HEK293 (cell line): ENCODE data around the gene ADD2.

ENCODE experiments used
- CTCF ChIA-PET: fragments of 350-600 bp; formaldehyde crosslinking; extraction: SDS; loops from one replicate; lab custom pipeline; 2021; ENCODE audit warnings: antibody characterized with exemption; lab: Yijun Ruan, JAX
- POLR2A ChIA-PET: fragments of 300-600 bp; formaldehyde crosslinking; extraction: SDS; loops from one replicate; lab custom pipeline; 2020; ENCODE audit warnings: antibody characterized with exemption, inconsistent platforms; lab: Yijun Ruan, JAX
- H3K27ac ChIP-seq: fragments of 200-500 bp; sonication (Bioruptor generic); 2 replicates; pipeline ENCODE4 v1.5.1; 2014; ENCODE audit warnings: low read depth, low read length, control low read depth, inconsistent platforms; ENCODE audit errors: extremely low read depth
- H3K36me3 ChIP-seq, 2 experiments: fragments of 200-500 bp in 1 of 2; sonication (Bioruptor generic) in 1 of 2; 1 replicate in 1 of 2; 2 replicates in 1 of 2; pipeline ENCODE4 v1.5.1; 2014 to 2017; ENCODE audit warnings: inconsistent platforms in 2 of 2, low read length in 2 of 2; ENCODE audit not compliant: control insufficient read depth in 2 of 2, insufficient read depth in 1 of 2
- H3K4me1 ChIP-seq: fragments of 200-500 bp; sonication (Bioruptor generic); 2 replicates; pipeline ENCODE4 v1.5.1; 2014; ENCODE audit warnings: mild to moderate bottlenecking, low read length, inconsistent platforms; ENCODE audit not compliant: control insufficient read depth, insufficient read depth
- H3K4me3 ChIP-seq: 2 replicates; pipeline ENCODE4 v1.5.1; 2011; ENCODE audit warnings: low read depth, mild to moderate bottlenecking, control low read depth, low read length, moderate library complexity
- H3K9me3 ChIP-seq: fragments of 200-500 bp; sonication (Bioruptor generic); 2 replicates; pipeline ENCODE4 v1.5.1; 2014; ENCODE audit warnings: low read depth, low read length, inconsistent platforms; ENCODE audit not compliant: control insufficient read depth, insufficient read depth
- KLF1 ChIP-seq: fragments of 450-650 bp; formaldehyde crosslinking; IDR thresholded peaks from 2 replicates; pipeline ENCODE4 v1.5.1; 2016; ENCODE audit warnings: missing biosample characterization, missing genetic modification characterization
- MYNN ChIP-seq: fragments of 450-650 bp; formaldehyde crosslinking; IDR thresholded peaks from 2 replicates; pipeline ENCODE4 v1.5.1; 2016; ENCODE audit warnings: missing biosample characterization, missing genetic modification characterization, borderline replicate concordance
- PRDM1 ChIP-seq: fragments of 450-650 bp; formaldehyde crosslinking; IDR thresholded peaks from 2 replicates; pipeline ENCODE4; 2016; ENCODE audit warnings: missing biosample characterization, missing genetic modification characterization
- REPIN1 ChIP-seq: fragments of 450-650 bp; formaldehyde crosslinking; IDR thresholded peaks from 2 replicates; pipeline ENCODE4 v1.5.1; 2017; ENCODE audit warnings: missing biosample characterization, missing genetic modification characterization, low read depth
- SCRT2 ChIP-seq: fragments of 450-650 bp; formaldehyde crosslinking; IDR thresholded peaks from 2 replicates; pipeline ENCODE4 v1.5.1; 2016; ENCODE audit warnings: missing biosample characterization, missing genetic modification characterization
- SETDB1 ChIP-seq: IDR thresholded peaks from one replicate; pipeline ENCODE4 v1.6.1; 2017; ENCODE audit warnings: mild to moderate bottlenecking, low read length, moderate library complexity, mixed read lengths; ENCODE audit not compliant: insufficient read length
- ZFP37 ChIP-seq: fragments of 450-650 bp; formaldehyde crosslinking; IDR thresholded peaks from 2 replicates; pipeline ENCODE4 v1.5.1; 2016; ENCODE audit warnings: missing biosample characterization, missing genetic modification characterization
- ZNF311 ChIP-seq: fragments of 450-650 bp; formaldehyde crosslinking; IDR thresholded peaks from 2 replicates; pipeline ENCODE4 v1.5.1; 2017; ENCODE audit warnings: missing biosample characterization, missing genetic modification characterization, borderline replicate concordance
- ZNF335 ChIP-seq: fragments of 450-650 bp; formaldehyde crosslinking; conservative IDR thresholded peaks from 2 replicates; pipeline ENCODE4 v1.5.1; 2016; ENCODE audit warnings: missing biosample characterization, missing genetic modification characterization
- ZNF341 ChIP-seq: fragments of 450-650 bp; formaldehyde crosslinking; IDR thresholded peaks from 2 replicates; pipeline ENCODE4; 2016; ENCODE audit warnings: low read depth, missing biosample characterization, missing genetic modification characterization
- ZNF473 ChIP-seq: fragments of 450-650 bp; formaldehyde crosslinking; IDR thresholded peaks from 2 replicates; pipeline ENCODE4 v1.5.1; 2017; ENCODE audit warnings: missing biosample characterization, missing genetic modification characterization
- ZNF510 ChIP-seq: fragments of 450-650 bp; formaldehyde crosslinking; IDR thresholded peaks from 2 replicates; pipeline ENCODE4 v1.5.1; 2018; ENCODE audit warnings: mild to moderate bottlenecking, missing genetic modification characterization, missing biosample characterization; ENCODE audit not compliant: insufficient replicate concordance
- ZNF514 ChIP-seq: fragments of 450-650 bp; formaldehyde crosslinking; IDR thresholded peaks from 2 replicates; pipeline ENCODE4 v1.5.1; 2016; ENCODE audit warnings: missing biosample characterization, missing genetic modification characterization
- ZNF580 ChIP-seq: fragments of 450-650 bp; formaldehyde crosslinking; IDR thresholded peaks from 2 replicates; pipeline ENCODE4 v1.5.1; 2016; ENCODE audit warnings: missing biosample characterization, missing genetic modification characterization
- ZNF629 ChIP-seq: fragments of 450-650 bp; formaldehyde crosslinking; IDR thresholded peaks from 2 replicates; pipeline ENCODE4 v1.5.1; 2017; ENCODE audit warnings: missing biosample characterization, missing genetic modification characterization
- ZNF639 ChIP-seq: fragments of 450-650 bp; formaldehyde crosslinking; IDR thresholded peaks from 2 replicates; pipeline ENCODE4 v1.5.1; 2016; ENCODE audit warnings: missing biosample characterization, missing genetic modification characterization
- ZNF777 ChIP-seq: fragments of 450-650 bp; formaldehyde crosslinking; IDR thresholded peaks from 2 replicates; pipeline ENCODE4 v1.5.1; 2017; ENCODE audit warnings: missing biosample characterization, missing genetic modification characterization, borderline replicate concordance
- ZNF792 ChIP-seq: fragments of 450-650 bp; formaldehyde crosslinking; IDR thresholded peaks from 2 replicates; pipeline ENCODE4 v1.5.1; 2016; ENCODE audit warnings: missing biosample characterization, missing genetic modification characterization
- TF ChIP-seq, protein P1 (sequence below): fragments of 450-650 bp; formaldehyde crosslinking; IDR thresholded peaks from 2 replicates; pipeline ENCODE4 v1.5.1; 2017; ENCODE audit warnings: missing biosample characterization, missing genetic modification characterization
- TF ChIP-seq, protein P2 (sequence below): fragments of 450-650 bp; formaldehyde crosslinking; IDR thresholded peaks from 2 replicates; pipeline ENCODE4 v1.5.1; 2016; ENCODE audit warnings: missing biosample characterization, missing genetic modification characterization, low read depth

The ADD2 gene

GRCh38 chr2:70632966-70633365 lies 135.0 kb downstream of the ADD2 start:
- H3K4me1 ChIP-seq: no peaks in the 10 kb centered on the region
- TF ChIP-seq ZNF335 (no peak), ZNF629 (tag by site-specific recombination) (no peak), ZNF514 (tag by site-specific recombination) (no peak), ZNF473 (tag by site-specific recombination) (no peak), SETDB1 (no peak), KLF1 (tag by site-specific recombination) (no peak), ZNF510 (no peak), PRDM1 (tag by site-specific recombination) (no peak), ZNF639 (tag by site-specific recombination) (no peak), ZNF580 (no peak), REPIN1 (tag by site-specific recombination) (no peak), ZNF311 (tag by site-specific recombination) (no peak), ZNF777 (tag by site-specific recombination) (no peak), MYNN (tag by site-specific recombination) (no peak), ZFP37 (tag by site-specific recombination) (no peak)
- TF ChIP-seq, protein P1, sequence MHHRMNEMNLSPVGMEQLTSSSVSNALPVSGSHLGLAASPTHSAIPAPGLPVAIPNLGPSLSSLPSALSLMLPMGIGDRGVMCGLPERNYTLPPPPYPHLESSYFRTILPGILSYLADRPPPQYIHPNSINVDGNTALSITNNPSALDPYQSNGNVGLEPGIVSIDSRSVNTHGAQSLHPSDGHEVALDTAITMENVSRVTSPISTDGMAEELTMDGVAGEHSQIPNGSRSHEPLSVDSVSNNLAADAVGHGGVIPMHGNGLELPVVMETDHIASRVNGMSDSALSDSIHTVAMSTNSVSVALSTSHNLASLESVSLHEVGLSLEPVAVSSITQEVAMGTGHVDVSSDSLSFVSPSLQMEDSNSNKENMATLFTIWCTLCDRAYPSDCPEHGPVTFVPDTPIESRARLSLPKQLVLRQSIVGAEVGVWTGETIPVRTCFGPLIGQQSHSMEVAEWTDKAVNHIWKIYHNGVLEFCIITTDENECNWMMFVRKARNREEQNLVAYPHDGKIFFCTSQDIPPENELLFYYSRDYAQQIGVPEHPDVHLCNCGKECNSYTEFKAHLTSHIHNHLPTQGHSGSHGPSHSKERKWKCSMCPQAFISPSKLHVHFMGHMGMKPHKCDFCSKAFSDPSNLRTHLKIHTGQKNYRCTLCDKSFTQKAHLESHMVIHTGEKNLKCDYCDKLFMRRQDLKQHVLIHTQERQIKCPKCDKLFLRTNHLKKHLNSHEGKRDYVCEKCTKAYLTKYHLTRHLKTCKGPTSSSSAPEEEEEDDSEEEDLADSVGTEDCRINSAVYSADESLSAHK: no peak
- POLR2A ChIA-PET: no interaction called here
- CTCF ChIA-PET: interaction anchor here (0.5 to 2.4 kb wide), 4 partner anchors 12 to 364 kb away, joined by 3 to 15 read pairs (median 4); no protein-coding TSS in a partner anchor
- peaks cover 3% of the 10 kb centered on the region; the same call in 1 of the 2 replicates for H3K9me3 ChIP-seq
- H3K27ac ChIP-seq: no peak overlapping the region
- no peaks in the 10 kb centered on the region for H3K36me3 ChIP-seq
- no peak overlapping the region for H3K4me3 ChIP-seq

- CTCF ChIA-PET: interaction anchor here (0.5 to 2.4 kb wide), 4 partner anchors 13 to 364 kb away, joined by 3 to 15 read pairs (median 4); no protein-coding TSS in a partner anchor
- no peaks in the 10 kb centered on the region for H3K4me1 ChIP-seq
- POLR2A ChIA-PET: no interaction called here
Observed at GRCh38 chr2:70632388-70632787, 135.6 kb downstream of the ADD2 start.

DNA sequence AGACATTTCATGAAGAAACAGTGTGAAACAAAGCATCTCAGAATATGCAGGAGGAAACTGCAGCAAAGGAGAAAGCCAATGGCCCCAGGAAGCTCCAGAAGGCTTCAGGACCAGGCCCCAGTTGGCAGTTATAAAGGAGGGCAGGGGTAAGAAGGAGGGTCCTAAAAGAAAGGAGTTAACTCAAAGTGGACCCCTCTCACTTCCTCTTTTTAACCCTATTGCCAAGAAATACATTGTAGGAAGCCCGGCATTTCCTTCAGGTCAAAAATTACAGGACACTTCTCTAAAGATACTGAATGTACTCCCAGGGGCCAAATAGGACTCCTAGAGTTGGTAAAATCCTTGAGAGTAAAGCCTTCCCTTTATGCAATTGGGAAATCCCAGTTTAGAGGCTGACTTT lies 137.2 kb downstream of the ADD2 start:
- ChIA-PET POLR2A (no interaction called here), CTCF (interaction anchor here (1.0 to 2.1 kb wide), 4 partner anchors 13 to 327 kb away, joined by 3 to 6 read pairs (median 4); no protein-coding TSS in a partner anchor)
- Histone ChIP-seq H3K9me3 (peaks cover 3% of the 10 kb centered on the region; the same call in 1 of the 2 replicates), H3K4me1 (no peaks in the 10 kb centered on the region), H3K4me3 (no peak overlapping the region), H3K27ac (no peak overlapping the region), H3K36me3 (no peaks in the 10 kb centered on the region)
- no peak for TF ChIP-seq ZNF792 (tag by site-specific recombination)
- no peak for TF ChIP-seq ZNF341
- TF ChIP-seq, protein P2, sequence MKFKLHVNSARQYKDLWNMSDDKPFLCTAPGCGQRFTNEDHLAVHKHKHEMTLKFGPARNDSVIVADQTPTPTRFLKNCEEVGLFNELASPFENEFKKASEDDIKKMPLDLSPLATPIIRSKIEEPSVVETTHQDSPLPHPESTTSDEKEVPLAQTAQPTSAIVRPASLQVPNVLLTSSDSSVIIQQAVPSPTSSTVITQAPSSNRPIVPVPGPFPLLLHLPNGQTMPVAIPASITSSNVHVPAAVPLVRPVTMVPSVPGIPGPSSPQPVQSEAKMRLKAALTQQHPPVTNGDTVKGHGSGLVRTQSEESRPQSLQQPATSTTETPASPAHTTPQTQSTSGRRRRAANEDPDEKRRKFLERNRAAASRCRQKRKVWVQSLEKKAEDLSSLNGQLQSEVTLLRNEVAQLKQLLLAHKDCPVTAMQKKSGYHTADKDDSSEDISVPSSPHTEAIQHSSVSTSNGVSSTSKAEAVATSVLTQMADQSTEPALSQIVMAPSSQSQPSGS (tag by site-specific recombination): no peak

More at GRCh38 chr2:70632388-70632787, 135.6 kb downstream of the ADD2 start:
- TF ChIP-seq SCRT2 (tag by site-specific recombination) (peak; percentile 61), ZNF473 (tag by site-specific recombination) (no peak)
- Histone ChIP-seq H3K9me3 (peaks cover 3% of the 10 kb centered on the region; the same call in 1 of the 2 replicates), H3K36me3 (no peaks in the 10 kb centered on the region), H3K27ac (no peak overlapping the region), H3K4me3 (no peak overlapping the region)
